Measurements from ENCODE around the gene PIGV.

Gene PIGV

DNA sequence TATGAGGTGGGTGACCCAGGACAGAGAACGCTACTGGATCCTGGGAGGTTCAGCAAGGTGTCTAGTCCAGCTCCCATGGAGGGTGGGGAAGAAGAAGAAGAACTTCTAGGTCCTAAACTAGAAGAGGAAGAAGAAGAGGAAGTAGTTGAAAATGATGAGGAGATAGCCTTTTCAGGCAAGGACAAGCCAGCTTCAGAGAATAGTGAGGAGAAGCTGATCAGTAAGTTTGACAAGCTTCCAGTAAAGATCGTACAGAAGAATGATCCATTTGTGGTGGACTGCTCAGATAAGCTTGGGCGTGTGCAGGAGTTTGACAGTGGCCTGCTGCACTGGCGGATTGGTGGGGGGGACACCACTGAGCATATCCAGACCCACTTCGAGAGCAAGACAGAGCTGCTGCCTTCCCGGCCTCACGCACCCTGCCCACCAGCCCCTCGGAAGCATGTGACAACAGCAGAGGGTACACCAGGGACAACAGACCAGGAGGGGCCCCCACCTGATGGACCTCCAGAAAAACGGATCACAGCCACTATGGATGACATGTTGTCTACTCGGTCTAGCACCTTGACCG, 8.6 kb upstream of the PIGV start:
- H3K4me3 ChIP-seq (ENCODE audit: low read depth, low read length), result no peak overlapping the region
- no peak for TF ChIP-seq CTCF (IDR thresholded peaks at IDR 0.05; ENCODE audit: low read depth, low read length, missing control alignments)
- no peak for DNase-seq (ENCODE audit: low read depth)
- in situ Hi-C loops (cut with HindIII; ENCODE audit: low sequenced_read_pairs), result no loop called here

DNA sequence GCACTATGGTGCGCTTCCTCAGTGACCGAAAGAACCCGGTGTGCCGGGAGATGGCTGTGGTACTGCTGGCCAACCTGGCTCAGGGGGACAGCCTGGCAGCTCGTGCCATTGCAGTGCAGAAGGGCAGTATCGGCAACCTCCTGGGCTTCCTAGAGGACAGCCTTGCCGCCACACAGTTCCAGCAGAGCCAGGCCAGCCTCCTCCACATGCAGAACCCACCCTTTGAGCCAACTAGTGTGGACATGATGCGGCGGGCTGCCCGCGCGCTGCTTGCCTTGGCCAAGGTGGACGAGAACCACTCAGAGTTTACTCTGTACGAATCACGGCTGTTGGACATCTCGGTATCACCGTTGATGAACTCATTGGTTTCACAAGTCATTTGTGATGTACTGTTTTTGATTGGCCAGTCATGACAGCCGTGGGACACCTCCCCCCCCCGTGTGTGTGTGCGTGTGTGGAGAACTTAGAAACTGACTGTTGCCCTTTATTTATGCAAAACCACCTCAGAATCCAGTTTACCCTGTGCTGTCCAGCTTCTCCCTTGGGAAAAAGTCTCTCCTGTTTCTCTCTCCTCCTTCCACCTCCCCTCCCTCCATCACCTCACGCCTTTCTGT, 7.3 kb upstream of the PIGV start:
- H3K4me3 ChIP-seq (ENCODE audit: low read depth, low read length), result no peak overlapping the region
- in situ Hi-C loops (cut with HindIII; ENCODE audit: low sequenced_read_pairs), result no loop called here
- TF ChIP-seq CTCF (IDR thresholded peaks at IDR 0.05; ENCODE audit: low read depth, low read length, missing control alignments), result no peak
- no peak for DNase-seq (ENCODE audit: low read depth)

DNA sequence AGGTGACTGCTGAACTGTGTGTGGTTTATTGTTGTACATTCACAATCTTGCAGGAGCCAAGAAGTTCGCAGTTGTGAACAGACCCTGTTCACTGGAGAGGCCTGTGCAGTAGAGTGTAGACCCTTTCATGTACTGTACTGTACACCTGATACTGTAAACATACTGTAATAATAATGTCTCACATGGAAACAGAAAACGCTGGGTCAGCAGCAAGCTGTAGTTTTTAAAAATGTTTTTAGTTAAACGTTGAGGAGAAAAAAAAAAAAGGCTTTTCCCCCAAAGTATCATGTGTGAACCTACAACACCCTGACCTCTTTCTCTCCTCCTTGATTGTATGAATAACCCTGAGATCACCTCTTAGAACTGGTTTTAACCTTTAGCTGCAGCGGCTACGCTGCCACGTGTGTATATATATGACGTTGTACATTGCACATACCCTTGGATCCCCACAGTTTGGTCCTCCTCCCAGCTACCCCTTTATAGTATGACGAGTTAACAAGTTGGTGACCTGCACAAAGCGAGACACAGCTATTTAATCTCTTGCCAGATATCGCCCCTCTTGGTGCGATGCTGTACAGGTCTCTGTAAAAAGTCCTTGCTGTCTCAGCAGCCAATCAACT, 6.4 kb upstream of the PIGV start:
- in situ Hi-C loops (cut with HindIII; ENCODE audit: low sequenced_read_pairs), result no loop called here
- DNase-seq (ENCODE audit: low read depth), result no peak
- no peak for TF ChIP-seq CTCF (IDR thresholded peaks at IDR 0.05; ENCODE audit: low read depth, low read length, missing control alignments)
- H3K4me3 ChIP-seq (ENCODE audit: low read depth, low read length), result no peak overlapping the region

GRCh38 chr1:26782521-26783212, 5.1 kb upstream of the PIGV start:
- DNase-seq (ENCODE audit: low read depth), result no peak
- no peak overlapping the region for H3K4me3 ChIP-seq (ENCODE audit: low read depth, low read length)
- in situ Hi-C loops (cut with HindIII; ENCODE audit: low sequenced_read_pairs), result no loop called here
- no peak for TF ChIP-seq CTCF (IDR thresholded peaks at IDR 0.05; ENCODE audit: low read depth, low read length, missing control alignments)

- no peak overlapping the region for H3K4me3 ChIP-seq (ENCODE audit: low read depth, low read length)
- in situ Hi-C loops (cut with HindIII; ENCODE audit: low sequenced_read_pairs), result no loop called here
- no peak for TF ChIP-seq CTCF (IDR thresholded peaks at IDR 0.05; ENCODE audit: low read depth, low read length, missing control alignments)
These were observed 4.1 kb upstream of the PIGV start for GRCh38 chr1:26783646-26784022.

DNA sequence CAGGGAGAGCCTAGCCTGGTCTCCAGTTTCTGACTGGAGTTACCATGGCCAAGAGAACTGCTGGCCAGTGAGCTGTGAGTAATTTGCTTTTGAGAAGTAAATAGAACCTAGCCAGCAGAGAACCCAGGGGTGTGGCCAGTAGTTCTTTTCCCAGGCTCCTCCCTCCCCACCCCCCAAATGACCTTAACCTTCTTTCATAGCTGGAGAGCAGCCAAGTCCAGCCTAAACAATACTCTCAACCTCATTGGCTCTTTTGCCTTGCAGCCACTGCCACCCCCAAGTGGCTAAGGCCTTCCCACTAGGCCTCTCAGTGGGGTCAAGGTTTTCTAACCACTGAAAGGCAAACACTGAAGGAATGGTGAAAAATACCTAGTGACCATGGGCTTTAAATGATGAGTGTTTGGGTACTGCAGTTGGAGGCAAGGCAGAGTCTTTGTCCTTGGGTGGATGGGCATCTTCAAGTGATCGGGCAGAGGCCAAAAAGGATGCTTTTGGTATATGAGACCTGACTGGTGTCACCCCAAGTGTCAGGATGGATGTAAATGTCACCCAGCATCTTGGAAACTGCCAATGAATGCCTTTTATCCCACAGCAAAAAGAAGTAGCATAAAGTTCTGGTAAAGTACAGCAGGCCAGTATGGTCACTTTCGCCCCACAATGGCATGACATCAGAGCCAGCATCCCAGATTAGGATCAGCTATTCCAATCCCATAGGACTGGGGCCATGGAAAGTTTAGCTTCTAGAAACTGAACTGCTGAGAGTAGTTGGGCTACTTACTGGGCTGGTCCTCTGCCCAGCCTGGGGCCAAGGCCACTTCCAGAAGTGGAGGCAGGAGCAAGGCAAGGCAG, 3.5 kb upstream of the PIGV start:
- H3K4me3 ChIP-seq (ENCODE audit: low read depth, low read length), result no peak overlapping the region
- no peak for DNase-seq (ENCODE audit: low read depth)
- in situ Hi-C loops (cut with HindIII; ENCODE audit: low sequenced_read_pairs), result no loop called here
- no peak for TF ChIP-seq CTCF (IDR thresholded peaks at IDR 0.05; ENCODE audit: low read depth, low read length, missing control alignments)

More at GRCh38 chr1:26783646-26784022, 4.1 kb upstream of the PIGV start:
- DNase-seq (ENCODE audit: low read depth), result no peak
